BLaER1 treated with 17β-estradiol and CSF1 and Interleukin-3, amounts not matched to agents 10 nM and 100 nM (cell line): Measurements from ENCODE around the gene STK25.

ENCODE experiments used
- H3K27ac ChIP-seq, 11 experiments: shearing (Covaris generic); formaldehyde crosslinking; 2 replicates each; pipeline ENCODE4 v1.8.1; 2022
- H3K27me3 ChIP-seq, 11 experiments: shearing (Covaris generic); formaldehyde crosslinking; 2 replicates each; pipeline ENCODE4 v1.8.1; 2022
- H3K36me3 ChIP-seq, 11 experiments: shearing (Covaris generic); formaldehyde crosslinking; 2 replicates each; pipeline ENCODE4 v1.8.1; 2022
- H3K4me1 ChIP-seq, 10 experiments: shearing (Covaris generic); formaldehyde crosslinking; 2 replicates each; pipeline ENCODE4 v1.8.1; 2022
- H3K4me2 ChIP-seq, 11 experiments: shearing (Covaris generic); formaldehyde crosslinking; 2 replicates each; pipeline ENCODE4 v1.8.1; 2022
- H3K4me3 ChIP-seq, 10 experiments: shearing (Covaris generic); formaldehyde crosslinking; 2 replicates each; pipeline ENCODE4 v1.8.1; 2022
- H3K9ac ChIP-seq, 11 experiments: shearing (Covaris generic); formaldehyde crosslinking; 2 replicates each; pipeline ENCODE4 v1.8.1; 2022
- H3K9me3 ChIP-seq, 11 experiments: shearing (Covaris generic); formaldehyde crosslinking; replicated peaks in 1 of 11; 2 replicates each; pipeline ENCODE4 v1.8.1; 2022
- H4K20me1 ChIP-seq, 11 experiments: shearing (Covaris generic); formaldehyde crosslinking; 2 replicates each; pipeline ENCODE4 v1.8.1; 2022
- Cebpa-rat ChIP-seq, 11 experiments: shearing (Covaris generic); IDR thresholded peaks; 2 replicates each; pipeline ENCODE4 v1.8.1; 2022

STK25 gene

GRCh38 chr2:241469746-241470145, 38.6 kb downstream of the STK25 start:
- Histone ChIP-seq H3K9ac (no peak overlapping the region), H3K4me1 (no peaks in the 10 kb centered on the region), H3K9me3 (no peaks in the 10 kb centered on the region), H4K20me1 (peaks cover 0 to 35% (median 0%) of the 10 kb centered on the region in 11 experiments; a peak in 4 of 22 replicates), H3K4me3 (no peak overlapping the region), H3K27ac (no peak overlapping the region), H3K4me2 (no peak overlapping the region), H3K27me3 (no peaks in the 10 kb centered on the region), H3K36me3 (no peaks in the 10 kb centered on the region; a peak in 1 of 22 replicates)
- TF ChIP-seq Cebpa-rat (IDR thresholded peaks at IDR 0.05): no peak

GRCh38 chr2:241468476-241468781, 40.0 kb downstream of the STK25 start:
- Histone ChIP-seq H3K36me3 (no peaks in the 10 kb centered on the region; a peak in 1 of 22 replicates), H3K27me3 (no peaks in the 10 kb centered on the region), H3K27ac (no peak overlapping the region), H3K9ac (no peak overlapping the region), H3K9me3 (no peaks in the 10 kb centered on the region), H3K4me1 (no peaks in the 10 kb centered on the region), H3K4me3 (no peak overlapping the region), H4K20me1 (peaks cover 0 to 47% (median 0%) of the 10 kb centered on the region in 11 experiments; a peak in 6 of 22 replicates), H3K4me2 (no peak overlapping the region)
- TF ChIP-seq Cebpa-rat (IDR thresholded peaks at IDR 0.05): no peak

GRCh38 chr2:241467777-241468475, 40.5 kb downstream of the STK25 start:
- Histone ChIP-seq H3K27ac (no peak overlapping the region), H3K9me3 (no peaks in the 10 kb centered on the region), H4K20me1 (peaks cover 0 to 49% (median 0%) of the 10 kb centered on the region in 11 experiments; a peak in 6 of 22 replicates), H3K36me3 (no peaks in the 10 kb centered on the region; a peak in 2 of 22 replicates), H3K4me2 (no peak overlapping the region), H3K9ac (no peak overlapping the region), H3K4me1 (no peaks in the 10 kb centered on the region), H3K4me3 (no peak overlapping the region), H3K27me3 (no peaks in the 10 kb centered on the region)
- no peak for TF ChIP-seq Cebpa-rat (IDR thresholded peaks at IDR 0.05)

- Histone ChIP-seq H3K4me3 (no peak overlapping the region), H3K4me1 (no peaks in the 10 kb centered on the region), H3K9ac (no peak overlapping the region), H3K27me3 (no peaks in the 10 kb centered on the region), H3K36me3 (no peaks in the 10 kb centered on the region; a peak in 2 of 22 replicates), H3K9me3 (no peaks in the 10 kb centered on the region), H4K20me1 (peaks cover 0 to 39% (median 0%) of the 10 kb centered on the region in 11 experiments; a peak in 7 of 22 replicates), H3K27ac (no peak overlapping the region), H3K4me2 (no peak overlapping the region)
- TF ChIP-seq Cebpa-rat (IDR thresholded peaks at IDR 0.05): no peak
Measured at GRCh38 chr2:241466230-241466629, 42.2 kb downstream of the STK25 start.

GRCh38 chr2:241465543-241465942, 42.8 kb downstream of the STK25 start:
- Histone ChIP-seq H3K36me3 (no peaks in the 10 kb centered on the region; a peak in 2 of 22 replicates), H3K27me3 (no peaks in the 10 kb centered on the region), H3K4me1 (peaks cover 0 to 2% (median 0%) of the 10 kb centered on the region in 10 experiments; a peak in 2 of 20 replicates), H3K9me3 (no peaks in the 10 kb centered on the region), H3K27ac (no peak overlapping the region), H4K20me1 (peaks cover 0 to 45% (median 0%) of the 10 kb centered on the region in 11 experiments; a peak in 7 of 22 replicates), H3K4me2 (no peak overlapping the region), H3K9ac (no peak overlapping the region), H3K4me3 (no peak overlapping the region)
- TF ChIP-seq Cebpa-rat (IDR thresholded peaks at IDR 0.05): no peak

GRCh38 chr2:241463276-241464135, 44.9 kb downstream of the STK25 start:
- Histone ChIP-seq H3K36me3 (no peaks in the 10 kb centered on the region; a peak in 2 of 22 replicates), H4K20me1 (peaks cover 0 to 45% (median 0%) of the 10 kb centered on the region in 11 experiments; a peak in 8 of 22 replicates), H3K4me3 (no peak overlapping the region), H3K4me2 (no peak overlapping the region), H3K27me3 (peaks cover 0 to 5% (median 0%) of the 10 kb centered on the region in 11 experiments; a peak in 2 of 22 replicates), H3K27ac (no peak overlapping the region), H3K4me1 (peaks cover 0 to 20% (median 12%) of the 10 kb centered on the region in 10 experiments; a peak in 13 of 20 replicates), H3K9me3 (no peaks in the 10 kb centered on the region), H3K9ac (no peak overlapping the region)
- no peak for TF ChIP-seq Cebpa-rat (IDR thresholded peaks at IDR 0.05)

- H3K36me3 ChIP-seq: no peaks in the 10 kb centered on the region; a peak in 1 of 22 replicates
- peaks cover 0 to 11% (median 0%) of the 10 kb centered on the region in 11 experiments; a peak in 3 of 22 replicates for H3K27me3 ChIP-seq
- TF ChIP-seq Cebpa-rat (IDR thresholded peaks at IDR 0.05): no peak
- peaks cover 0 to 57% (median 0%) of the 10 kb centered on the region in 11 experiments; a peak in 8 of 22 replicates for H4K20me1 ChIP-seq
- no peak overlapping the region for H3K4me2 ChIP-seq
- no peak overlapping the region for H3K4me3 ChIP-seq
- no peaks in the 10 kb centered on the region for H3K9me3 ChIP-seq
- no peak overlapping the region for H3K27ac ChIP-seq
- no peak overlapping the region for H3K9ac ChIP-seq
- H3K4me1 ChIP-seq: peaks cover 0 to 20% (median 12%) of the 10 kb centered on the region in 10 experiments; a peak in 13 of 20 replicates
Measured at GRCh38 chr2:241461693-241462677, 46.4 kb downstream of the STK25 start.

- Histone ChIP-seq H3K36me3 (no peaks in the 10 kb centered on the region; a peak in 1 of 22 replicates), H3K27me3 (peaks cover 0 to 19% (median 0%) of the 10 kb centered on the region in 11 experiments; a peak in 4 of 22 replicates), H3K4me3 (no peak overlapping the region), H3K9ac (no peak overlapping the region), H3K4me1 (peaks cover 0 to 20% (median 12%) of the 10 kb centered on the region in 10 experiments; a peak in 13 of 20 replicates), H4K20me1 (peaks cover 0 to 65% (median 0%) of the 10 kb centered on the region in 11 experiments; a peak in 8 of 22 replicates), H3K9me3 (no peaks in the 10 kb centered on the region), H3K27ac (no peak overlapping the region), H3K4me2 (peak overlapping the region in 2 of 11 experiments; percentile 68 to 76; a peak in 2 of 22 replicates)
- no peak for TF ChIP-seq Cebpa-rat (IDR thresholded peaks at IDR 0.05)
Measured at GRCh38 chr2:241460631-241461030, 47.8 kb downstream of the STK25 start.
